Measurements from ENCODE around the gene MDN1. TPM values are rescaled to one million over a fixed set of nuclear protein-coding genes. Genes with fewer than 3 reads are reported as not detected.

MDN1 gene
- total and polyA plus RNA-seq, 7 donors = 3.0 to 29.9 (median 16.5) TPM

- Histone ChIP-seq H3K27ac (no peak overlapping the region), H3K4me3 (no peak overlapping the region), H3K27me3 (no peaks in the 10 kb centered on the region), H3K4me1 (peaks cover 0 to 9% (median 0%) of the 10 kb centered on the region in 4 donors), H3K36me3 (no peaks in the 10 kb centered on the region), H3K9me3 (no peaks in the 10 kb centered on the region)
- intact Hi-C loops (cut with DNase I) = no loop called here
- 86 to 100% methylated on average over 1 of the region's 1 CpG for WGBS, 2 donors
- no peak for TF ChIP-seq CTCF (IDR thresholded peaks at IDR 0.05)
- TF ChIP-seq EP300 (IDR thresholded peaks at IDR 0.05) = no peak
- no peak for TF ChIP-seq POLR2AphosphoS5 (IDR thresholded peaks at IDR 0.05)
- TF ChIP-seq POLR2A (IDR thresholded peaks at IDR 0.05) = no peak
- DNase-seq = no peak
Measured at GRCh38 chr6:89596484-89596883, 223.1 kb downstream of the MDN1 start.

- Histone ChIP-seq H3K4me1 (peaks cover 0 to 9% (median 0%) of the 10 kb centered on the region in 4 donors), H3K36me3 (no peaks in the 10 kb centered on the region), H3K4me3 (no peak overlapping the region), H3K27me3 (no peaks in the 10 kb centered on the region), H3K9me3 (no peaks in the 10 kb centered on the region), H3K27ac (no peak overlapping the region)
- no peak for DNase-seq
- WGBS, 2 donors = 77 to 91% methylated on average over 2 of the region's 2 CpGs
- no peak for TF ChIP-seq POLR2AphosphoS5 (IDR thresholded peaks at IDR 0.05)
- no peak for TF ChIP-seq CTCF (IDR thresholded peaks at IDR 0.05)
- no peak for TF ChIP-seq EP300 (IDR thresholded peaks at IDR 0.05)
- no peak for TF ChIP-seq POLR2A (IDR thresholded peaks at IDR 0.05)
- intact Hi-C loops (cut with DNase I) = no loop called here
Measured at GRCh38 chr6:89596056-89596455, 223.5 kb downstream of the MDN1 start.

Small RNA genes lying within 50 kb of the gene (small RNA-seq; reads per million reads assigned to genes)
- gene DNAJC19P6 (0 reads per million in 3 donors), gene RF00019 (0 reads per million in 3 donors)

Other genes with a start within 250 kb of the MDN1 start
- 10 to 100 TPM; 15.0 to 33.3 (median 21.3) TPM for gene LYRM2, start 181.0 kb downstream of the MDN1 start, total RNA-seq
- 10 to 100 TPM; 25.5 to 39.6 (median 28.7) TPM for gene LYRM2, start 181.0 kb downstream of the MDN1 start, polyA plus RNA-seq
- 10 to 100 TPM; 16.4 to 25.8 (median 20.7) TPM for gene CASP8AP2, start 10.1 kb upstream of the MDN1 start, total RNA-seq
- 1 to 10 TPM; 2.1 to 6.3 (median 3.6) TPM for gene CASP8AP2, start 10.1 kb upstream of the MDN1 start, polyA plus RNA-seq
- gene GJA10, start 74.7 kb upstream of the MDN1 start, total RNA-seq = not detected
- not detected for gene GJA10, start 74.7 kb upstream of the MDN1 start, polyA plus RNA-seq

Measured in sigmoid colon (tissue), 7 donors.